DMS 273 (cell line): ENCODE data around the gene SRGAP1.

Experiments
- DNase-seq: peaks from one replicate; lab custom pipeline; 2025; ENCODE audit not compliant: unreplicated experiment; lab: John Stamatoyannopoulos, UW

The SRGAP1 gene

GRCh38 chr12:63964301-63964700 is 119.8 kb downstream of the SRGAP1 start:
- DNase-seq = no peak

GRCh38 chr12:63965936-63966605 is 121.6 kb downstream of the SRGAP1 start:
- DNase-seq = no peak

- no peak for DNase-seq
Measured at GRCh38 chr12:63966606-63966975, 122.1 kb downstream of the SRGAP1 start.

- DNase-seq = no peak
Measured at GRCh38 chr12:63967358-63968145, 123.1 kb downstream of the SRGAP1 start.

- DNase-seq = no peak
Measured at GRCh38 chr12:63968673-63969072, 124.2 kb downstream of the SRGAP1 start.

GRCh38 chr12:63976902-63977395 is 132.4 kb downstream of the SRGAP1 start:
- no peak for DNase-seq

GRCh38 chr12:63977441-63977840 is 132.9 kb downstream of the SRGAP1 start:
- no peak for DNase-seq

GRCh38 chr12:63978519-63978918 is 134.0 kb downstream of the SRGAP1 start:
- DNase-seq = no peak

- DNase-seq = no peak
Measured at GRCh38 chr12:63980211-63980610, 135.7 kb downstream of the SRGAP1 start.

GRCh38 chr12:63981343-63981742 is 136.8 kb downstream of the SRGAP1 start:
- DNase-seq = no peak

- no peak for DNase-seq
Measured at GRCh38 chr12:63982604-63983295, 138.2 kb downstream of the SRGAP1 start.

GRCh38 chr12:63985456-63985855 is 141.0 kb downstream of the SRGAP1 start:
- DNase-seq = no peak

- DNase-seq = no peak
Measured at GRCh38 chr12:63985945-63986344, 141.4 kb downstream of the SRGAP1 start.

GRCh38 chr12:63989301-63989845 is 144.9 kb downstream of the SRGAP1 start:
- DNase-seq = peak; percentile 34

GRCh38 chr12:63990828-63991547 is 146.5 kb downstream of the SRGAP1 start:
- no peak for DNase-seq

GRCh38 chr12:63994704-63995103 is 150.2 kb downstream of the SRGAP1 start:
- DNase-seq = peak; percentile 42

- peak; percentile 66 for DNase-seq
Measured at GRCh38 chr12:63995512-63995911, 151.0 kb downstream of the SRGAP1 start.

GRCh38 chr12:63996556-63996955 is 152.1 kb downstream of the SRGAP1 start:
- no peak for DNase-seq

GRCh38 chr12:63997198-63997597 is 152.7 kb downstream of the SRGAP1 start:
- DNase-seq = no peak

GRCh38 chr12:63998584-63998983 is 154.1 kb downstream of the SRGAP1 start:
- DNase-seq = no peak

- DNase-seq = no peak
Measured at GRCh38 chr12:63999853-64000252, 155.4 kb downstream of the SRGAP1 start.
